Upper lobe of left lung (tissue), 4 donors: Measurements from ENCODE around the gene RAP1GDS1.

Experiments used
- POLR2A ChIP-seq, 4 donors: fragments of 450-650 bp; IDR thresholded peaks; one replicate each; pipeline ENCODE4 v1.5.1; 2016 to 2017; ENCODE audit warnings: antibody characterized with exemption in 4 of 4, mild to moderate bottlenecking in 2 of 4
- TF ChIP-seq, protein P1 (sequence below), 6 experiments: fragments of 450-650 bp in 4 of 6; fragments of 200-600 bp in 2 of 6; sonication (generic) in 2 of 6; IDR thresholded peaks; one replicate each; pipeline ENCODE4 v1.5.1; 2016 to 2019; ENCODE audit warnings: antibody characterized with exemption in 6 of 6

DNA sequence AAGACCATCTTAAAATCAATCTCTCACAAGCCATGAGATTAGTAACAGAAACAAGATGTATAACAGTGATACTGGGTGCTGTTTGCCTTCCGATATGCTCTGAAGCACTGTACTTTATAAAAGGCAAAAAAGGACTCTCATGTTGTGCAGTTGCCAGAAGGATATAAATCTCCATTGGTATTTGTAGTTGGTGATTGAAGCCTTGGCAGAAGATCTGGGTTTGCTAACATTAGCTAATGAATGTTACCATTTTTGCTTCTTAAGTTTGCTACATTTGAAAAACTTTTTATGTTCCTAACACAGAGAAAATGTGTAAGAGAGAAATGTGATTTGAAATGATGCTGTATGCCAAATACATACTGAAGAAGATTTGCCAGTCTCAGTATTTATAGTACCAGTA is 44.4 kb downstream of the RAP1GDS1 start:
- TF ChIP-seq, protein P1, sequence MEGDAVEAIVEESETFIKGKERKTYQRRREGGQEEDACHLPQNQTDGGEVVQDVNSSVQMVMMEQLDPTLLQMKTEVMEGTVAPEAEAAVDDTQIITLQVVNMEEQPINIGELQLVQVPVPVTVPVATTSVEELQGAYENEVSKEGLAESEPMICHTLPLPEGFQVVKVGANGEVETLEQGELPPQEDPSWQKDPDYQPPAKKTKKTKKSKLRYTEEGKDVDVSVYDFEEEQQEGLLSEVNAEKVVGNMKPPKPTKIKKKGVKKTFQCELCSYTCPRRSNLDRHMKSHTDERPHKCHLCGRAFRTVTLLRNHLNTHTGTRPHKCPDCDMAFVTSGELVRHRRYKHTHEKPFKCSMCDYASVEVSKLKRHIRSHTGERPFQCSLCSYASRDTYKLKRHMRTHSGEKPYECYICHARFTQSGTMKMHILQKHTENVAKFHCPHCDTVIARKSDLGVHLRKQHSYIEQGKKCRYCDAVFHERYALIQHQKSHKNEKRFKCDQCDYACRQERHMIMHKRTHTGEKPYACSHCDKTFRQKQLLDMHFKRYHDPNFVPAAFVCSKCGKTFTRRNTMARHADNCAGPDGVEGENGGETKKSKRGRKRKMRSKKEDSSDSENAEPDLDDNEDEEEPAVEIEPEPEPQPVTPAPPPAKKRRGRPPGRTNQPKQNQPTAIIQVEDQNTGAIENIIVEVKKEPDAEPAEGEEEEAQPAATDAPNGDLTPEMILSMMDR (IDR thresholded peaks at IDR 0.05), result no peak
- TF ChIP-seq POLR2A (IDR thresholded peaks at IDR 0.05), result no peak
